Stomach (tissue), 4 donors: ENCODE measurements around the gene IL1RAPL2.

ENCODE experiments used
- EP300 ChIP-seq: sonication (generic); formaldehyde crosslinking; IDR thresholded peaks from one replicate; pipeline ENCODE4 v1.6.1; 2017; ENCODE audit warnings: antibody characterized with exemption
- POLR2A ChIP-seq, 4 donors: fragments of 450-650 bp; IDR thresholded peaks; one replicate each; pipeline ENCODE4 v1.6.1; 2016; ENCODE audit warnings: antibody characterized with exemption in 4 of 4, control low read depth in 2 of 4, mild to moderate bottlenecking in 1 of 4, moderate library complexity in 1 of 4
- POLR2AphosphoS5 ChIP-seq, 3 donors: sonication (generic); formaldehyde crosslinking; IDR thresholded peaks; one replicate each; pipeline ENCODE4 v1.6.1; 2016; ENCODE audit warnings: antibody characterized with exemption in 3 of 3
- TF ChIP-seq, protein P1 (sequence below), 7 experiments: fragments of 450-650 bp in 4 of 7; fragments of 200-600 bp in 3 of 7; sonication (generic) in 3 of 7; IDR thresholded peaks; one replicate each; pipeline ENCODE4 v1.5.1; 2016 to 2019; ENCODE audit warnings: antibody characterized with exemption in 7 of 7, control low read depth in 2 of 7, mild to moderate bottlenecking in 1 of 7

DNA sequence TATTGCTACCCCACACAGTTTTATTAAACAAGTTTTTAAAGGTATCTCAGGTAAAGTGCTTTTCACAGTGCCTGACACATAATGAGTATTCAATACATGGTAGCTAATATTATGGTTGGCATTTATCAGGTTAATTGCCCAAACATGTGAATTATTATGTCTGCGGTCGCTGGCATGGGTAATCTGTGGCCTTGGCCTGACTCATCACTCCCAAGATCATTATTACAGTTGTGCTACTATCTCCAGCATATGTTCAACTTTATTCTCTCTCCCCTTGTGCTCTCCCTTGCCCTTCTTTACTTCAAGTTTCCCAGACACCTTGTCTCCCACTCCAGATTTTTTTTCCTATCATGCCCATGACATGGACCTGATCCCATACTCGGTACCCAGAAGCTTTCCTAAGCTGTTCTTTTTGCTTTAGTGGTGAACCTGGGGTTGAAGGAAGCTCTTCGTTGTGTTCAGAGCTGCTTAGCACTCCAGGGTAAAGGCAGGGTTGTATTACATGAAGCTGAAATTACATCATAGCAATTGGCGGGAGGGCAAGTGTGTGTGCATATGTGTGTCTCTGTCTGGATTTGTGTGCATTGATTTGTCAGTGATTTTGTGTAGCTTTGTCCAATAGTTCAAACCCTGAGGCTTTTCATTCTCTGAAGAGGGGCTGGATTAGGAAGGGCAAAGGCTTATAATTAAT, 1079.8 kb downstream of the IL1RAPL2 start:
- TF ChIP-seq POLR2A (IDR thresholded peaks at IDR 0.05) (no peak), EP300 (no peak), POLR2AphosphoS5 (IDR thresholded peaks at IDR 0.05) (no peak)
- TF ChIP-seq, protein P1, sequence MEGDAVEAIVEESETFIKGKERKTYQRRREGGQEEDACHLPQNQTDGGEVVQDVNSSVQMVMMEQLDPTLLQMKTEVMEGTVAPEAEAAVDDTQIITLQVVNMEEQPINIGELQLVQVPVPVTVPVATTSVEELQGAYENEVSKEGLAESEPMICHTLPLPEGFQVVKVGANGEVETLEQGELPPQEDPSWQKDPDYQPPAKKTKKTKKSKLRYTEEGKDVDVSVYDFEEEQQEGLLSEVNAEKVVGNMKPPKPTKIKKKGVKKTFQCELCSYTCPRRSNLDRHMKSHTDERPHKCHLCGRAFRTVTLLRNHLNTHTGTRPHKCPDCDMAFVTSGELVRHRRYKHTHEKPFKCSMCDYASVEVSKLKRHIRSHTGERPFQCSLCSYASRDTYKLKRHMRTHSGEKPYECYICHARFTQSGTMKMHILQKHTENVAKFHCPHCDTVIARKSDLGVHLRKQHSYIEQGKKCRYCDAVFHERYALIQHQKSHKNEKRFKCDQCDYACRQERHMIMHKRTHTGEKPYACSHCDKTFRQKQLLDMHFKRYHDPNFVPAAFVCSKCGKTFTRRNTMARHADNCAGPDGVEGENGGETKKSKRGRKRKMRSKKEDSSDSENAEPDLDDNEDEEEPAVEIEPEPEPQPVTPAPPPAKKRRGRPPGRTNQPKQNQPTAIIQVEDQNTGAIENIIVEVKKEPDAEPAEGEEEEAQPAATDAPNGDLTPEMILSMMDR (IDR thresholded peaks at IDR 0.05): no peak
